A673 (cell line): ENCODE measurements around the gene SH2D3C. TPM values are rescaled to one million over a fixed set of nuclear protein-coding genes. Genes with fewer than 3 reads are reported as not detected.

Experiments
- BruUV-seq: library from RNA; stranded (reverse); fragments of 400-500 nt; replicated peaks from 2 replicates; lab custom pipeline; 2021; lab: Mats Ljungman, UMichigan
- CTCF ChIA-PET: fragments of 300-600 bp; sonication (Branson Sonifier 250); formaldehyde crosslinking; loops from one replicate; lab custom pipeline; 2022; ENCODE audit warnings: antibody characterized with exemption; lab: Charles Lee
- POLR2A ChIA-PET: fragments of 300-600 bp; sonication (Branson Sonifier 250); formaldehyde crosslinking; loops from one replicate; lab custom pipeline; 2022; ENCODE audit warnings: antibody characterized with exemption; ENCODE audit not compliant: low non-redundant PET; lab: Charles Lee
- DNase-seq: peaks from one replicate; pipeline ENCODE4 v3.0.0-alpha.2; 2015; ENCODE audit warnings: low spot score
- H3K27ac ChIP-seq: fragments of 200-600 bp; sonication (generic); 2 replicates; pipeline ENCODE4 v1.5.1; 2016; ENCODE audit warnings: mixed run types, low read depth, mild to moderate bottlenecking, mixed read lengths, antibody characterized with exemption, low read length; ENCODE audit not compliant: poor library complexity, severe bottlenecking
- H3K27me3 ChIP-seq: fragments of 200-600 bp; sonication (generic); replicated peaks from 2 replicates; pipeline ENCODE4 v1.6.1; 2017; ENCODE audit warnings: mixed run types, low read depth, mild to moderate bottlenecking, mixed read lengths, antibody characterized with exemption, low read length; ENCODE audit not compliant: insufficient read depth, poor library complexity
- H3K36me3 ChIP-seq: fragments of 200-600 bp; sonication (generic); 2 replicates; pipeline ENCODE4 v1.6.1; 2016; ENCODE audit warnings: mixed run types, mild to moderate bottlenecking, mixed read lengths, antibody characterized with exemption, low read length; ENCODE audit not compliant: insufficient read depth, poor library complexity, severe bottlenecking
- H3K4me1 ChIP-seq: fragments of 200-600 bp; sonication (generic); 2 replicates; pipeline ENCODE4 v1.6.1; 2017; ENCODE audit warnings: mixed run types, mild to moderate bottlenecking, mixed read lengths, antibody characterized with exemption, low read length; ENCODE audit not compliant: insufficient read depth, poor library complexity, severe bottlenecking
- H3K4me3 ChIP-seq: fragments of 200-600 bp; sonication (generic); 2 replicates; pipeline ENCODE4 v1.5.1; 2016; ENCODE audit warnings: low read depth, mixed run types, mild to moderate bottlenecking, mixed read lengths, low read length; ENCODE audit not compliant: poor library complexity, severe bottlenecking
- H3K9me3 ChIP-seq: fragments of 200-600 bp; sonication (generic); 2 replicates; pipeline ENCODE4 v1.6.1; 2016; ENCODE audit warnings: mixed run types, low read depth, mild to moderate bottlenecking, mixed read lengths, antibody characterized with exemption, low read length; ENCODE audit not compliant: poor library complexity, severe bottlenecking
- CTCF ChIP-seq: fragments of 300-800, 200-600 bp; sonication (generic); conservative IDR thresholded peaks from 2 replicates; pipeline ENCODE4 v1.5.1; 2017; ENCODE audit warnings: low read depth, mild to moderate bottlenecking, antibody characterized with exemption, low read length, moderate library complexity, mixed read lengths
- EZH2 ChIP-seq: fragments of 200-600 bp; sonication (generic); IDR thresholded peaks from 2 replicates; pipeline ENCODE4 v1.6.1; 2017; ENCODE audit warnings: borderline replicate concordance, low read depth, mild to moderate bottlenecking, mixed read lengths, antibody characterized with exemption, low read length; ENCODE audit not compliant: poor library complexity, severe bottlenecking
- intact Hi-C: fragments of 100-400 bp; cut with micrococcal nuclease; formaldehyde crosslinking; loops from one replicate; pipeline ENCODE4 v1.10.0; 2022; ENCODE audit not compliant: unreplicated experiment
- total RNA-seq: library from RNA; stranded (reverse); gene quantifications from 2 replicates; pipeline ENCODE4 v1.2.3, GENCODE V29; 2021

Gene SH2D3C
- total RNA-seq, 1 experiment from 2014 or later: not detected

- POLR2A ChIA-PET: interaction anchor here (1.0 kb wide), 1 partner anchor 23 kb away, joined by 7 read pairs; no protein-coding TSS in a partner anchor
- intact Hi-C loops: no loop called here
- CTCF ChIA-PET: no interaction called here
- no TSS peak for BruUV-seq
- Histone ChIP-seq H3K36me3 (peaks cover 34% of the 10 kb centered on the region), H3K27me3 (no peaks in the 10 kb centered on the region), H3K27ac (no peak overlapping the region), H3K4me1 (no peaks in the 10 kb centered on the region), H3K4me3 (no peak overlapping the region), H3K9me3 (no peaks in the 10 kb centered on the region)
- TF ChIP-seq EZH2: no peak
- no peak for TF ChIP-seq CTCF
- no peak for DNase-seq
Measured at GRCh38 chr9:127794001-127794791, 15.7 kb upstream of the SH2D3C start.

GRCh38 chr9:127793093-127793708 lies 14.7 kb upstream of the SH2D3C start:
- intact Hi-C loops: no loop called here
- TF ChIP-seq EZH2 (no peak), CTCF (no peak)
- ChIA-PET CTCF (no interaction called here), POLR2A (interaction anchor here (1.0 kb wide), 1 partner anchor 22 kb away, joined by 7 read pairs; no protein-coding TSS in a partner anchor)
- Histone ChIP-seq H3K4me3 (no peak overlapping the region), H3K36me3 (peaks cover 44% of the 10 kb centered on the region), H3K9me3 (no peaks in the 10 kb centered on the region), H3K4me1 (no peaks in the 10 kb centered on the region), H3K27ac (peak overlapping the region; percentile 50), H3K27me3 (no peaks in the 10 kb centered on the region)
- no TSS peak for BruUV-seq
- no peak for DNase-seq

- TF ChIP-seq CTCF (no peak), EZH2 (no peak)
- H3K4me3 ChIP-seq: no peak overlapping the region
- H3K27me3 ChIP-seq: no peaks in the 10 kb centered on the region
- DNase-seq: no peak
- ChIA-PET CTCF (no interaction called here), POLR2A (no interaction called here)
- no TSS peak for BruUV-seq
- H3K9me3 ChIP-seq: no peaks in the 10 kb centered on the region
- H3K4me1 ChIP-seq: no peaks in the 10 kb centered on the region
- H3K27ac ChIP-seq: peak overlapping the region; percentile 50
- peaks cover 51% of the 10 kb centered on the region for H3K36me3 ChIP-seq
- intact Hi-C loops: no loop called here
Measured at GRCh38 chr9:127792417-127793031, 14.1 kb upstream of the SH2D3C start.
